ENCODE measurements around the gene MLYCD. TPM values are rescaled to one million over a fixed set of nuclear protein-coding genes. Genes with fewer than 3 reads are reported as not detected.

MLYCD gene
- total RNA-seq, 4 donors from 2014 or later: 9.9 to 17.6 (median 12.2) TPM

- no peak for ATAC-seq
- TF ChIP-seq POLR2AphosphoS5 (IDR thresholded peaks at IDR 0.05): no peak
- no peak for TF ChIP-seq EP300 (IDR thresholded peaks at IDR 0.05)
- TF ChIP-seq CTCF (IDR thresholded peaks at IDR 0.05): no peak
- no peak for TF ChIP-seq POLR2A (IDR thresholded peaks at IDR 0.05)
- peaks cover 0 to 12% (median 0%) of the 10 kb centered on the region in 3 donors for H3K4me1 ChIP-seq
- H3K9me3 ChIP-seq: no peaks in the 10 kb centered on the region
- peaks cover 0 to 97% of the 10 kb centered on the region in 2 donors for H3K36me3 ChIP-seq
- H3K4me3 ChIP-seq: no peak overlapping the region
- H3K27ac ChIP-seq: peak overlapping the region in 1 of 4 donors; percentile 72
- 90 to 94% methylated on average over 7 to 10 of the region's 21 CpGs for WGBS, 2 donors (ENCODE audit: low coverage in 1 of 2)
- no peaks in the 10 kb centered on the region for H3K27me3 ChIP-seq
Observed at GRCh38 chr16:83914091-83914710, 15.3 kb downstream of the MLYCD start.

GRCh38 chr16:83915081-83915480 lies 16.2 kb downstream of the MLYCD start:
- no peak for ATAC-seq
- WGBS, 2 donors (ENCODE audit: low coverage in 1 of 2): 80 to 95% methylated on average over 1 to 7 of the region's 22 CpGs
- no peaks in the 10 kb centered on the region for H3K27me3 ChIP-seq
- no peak overlapping the region for H3K4me3 ChIP-seq
- H3K9me3 ChIP-seq: no peaks in the 10 kb centered on the region
- no peak overlapping the region for H3K27ac ChIP-seq
- peaks cover 0 to 12% (median 0%) of the 10 kb centered on the region in 3 donors for H3K4me1 ChIP-seq
- peaks cover 0 to 97% of the 10 kb centered on the region in 2 donors for H3K36me3 ChIP-seq
- no peak for TF ChIP-seq EP300 (IDR thresholded peaks at IDR 0.05)
- TF ChIP-seq POLR2A (IDR thresholded peaks at IDR 0.05): no peak
- TF ChIP-seq POLR2AphosphoS5 (IDR thresholded peaks at IDR 0.05): no peak
- no peak for TF ChIP-seq CTCF (IDR thresholded peaks at IDR 0.05)

GRCh38 chr16:83915491-83915890 lies 16.6 kb downstream of the MLYCD start:
- Histone ChIP-seq H3K4me1 (peaks cover 0 to 12% (median 0%) of the 10 kb centered on the region in 3 donors), H3K27me3 (no peaks in the 10 kb centered on the region), H3K9me3 (no peaks in the 10 kb centered on the region), H3K27ac (no peak overlapping the region), H3K36me3 (peaks cover 0 to 97% of the 10 kb centered on the region in 2 donors), H3K4me3 (no peak overlapping the region)
- 80 to 93% methylated on average over 1 to 4 of the region's 14 CpGs for WGBS, 2 donors (ENCODE audit: low coverage in 1 of 2)
- no peak for ATAC-seq
- no peak for TF ChIP-seq EP300 (IDR thresholded peaks at IDR 0.05)
- TF ChIP-seq CTCF (IDR thresholded peaks at IDR 0.05): no peak
- no peak for TF ChIP-seq POLR2AphosphoS5 (IDR thresholded peaks at IDR 0.05)

GRCh38 chr16:83917152-83918120 lies 18.5 kb downstream of the MLYCD start:
- TF ChIP-seq EP300 (IDR thresholded peaks at IDR 0.05) (no peak), POLR2AphosphoS5 (IDR thresholded peaks at IDR 0.05) (no peak)
- WGBS, 2 donors (ENCODE audit: low coverage in 1 of 2): 95 to 100% methylated on average over 6 to 13 of the region's 51 CpGs
- peaks cover 0 to 92% of the 10 kb centered on the region in 2 donors for H3K36me3 ChIP-seq

GRCh38 chr16:83920894-83921491 lies 22.1 kb downstream of the MLYCD start:
- TF ChIP-seq CTCF (IDR thresholded peaks at IDR 0.05): no peak
- no peak for TF ChIP-seq POLR2A (IDR thresholded peaks at IDR 0.05)
- no peak for TF ChIP-seq EP300 (IDR thresholded peaks at IDR 0.05)
- Histone ChIP-seq H3K36me3 (peaks cover 0 to 85% of the 10 kb centered on the region in 2 donors), H3K27ac (no peak overlapping the region), H3K4me3 (no peak overlapping the region), H3K9me3 (no peaks in the 10 kb centered on the region), H3K4me1 (peaks cover 0 to 2% (median 0%) of the 10 kb centered on the region in 3 donors), H3K27me3 (no peaks in the 10 kb centered on the region)
- 83 to 93% methylated on average over 1 to 2 of the region's 2 CpGs for WGBS, 2 donors (ENCODE audit: low coverage in 1 of 2)
- no peak for ATAC-seq

More at GRCh38 chr16:83917152-83918120, 18.5 kb downstream of the MLYCD start:
- no peak overlapping the region for H3K27ac ChIP-seq
- H3K9me3 ChIP-seq: no peaks in the 10 kb centered on the region
- no peaks in the 10 kb centered on the region for H3K27me3 ChIP-seq
- H3K4me3 ChIP-seq: no peak overlapping the region
- H3K4me1 ChIP-seq: peaks cover 0 to 11% (median 0%) of the 10 kb centered on the region in 3 donors
- ATAC-seq: no peak

All from gastroesophageal sphincter (tissue), 4 donors.